CD14-positive monocyte (primary cell): ENCODE measurements around the gene TMEM209. TPM values are rescaled to one million over a fixed set of nuclear protein-coding genes. Genes with fewer than 3 reads are reported as not detected.

Experiments used
- DNase-seq, 3 donors: peaks; one replicate each; pipeline ENCODE4 v3.0.0-alpha.2; 2011 to 2022
- H2AFZ ChIP-seq: 2 replicates; pipeline ENCODE4 v1.6.0; 2012; ENCODE audit warnings: mild to moderate bottlenecking, low read depth, low read length, inconsistent platforms; ENCODE audit not compliant: insufficient read depth, poor library complexity, severe bottlenecking
- H3K27ac ChIP-seq, 2 donors: 1 replicate in 1 of 2; 2 replicates in 1 of 2; pipeline ENCODE4 v1.5.1; 2012 to 2013; ENCODE audit warnings: low read length in 2 of 2, control low read depth in 1 of 2, inconsistent platforms in 1 of 2, low read depth in 1 of 2, mild to moderate bottlenecking in 1 of 2
- H3K27me3 ChIP-seq, 2 donors: one replicate each; pipeline versions ENCODE4 v1.6.0 to v1.6.1; 2011 to 2013; ENCODE audit warnings: low read length in 2 of 2; ENCODE audit not compliant: control insufficient read depth in 2 of 2, insufficient read depth in 2 of 2
- H3K36me3 ChIP-seq, 2 donors: replicated peaks in 1 of 2; 1 replicate in 1 of 2; 2 replicates in 1 of 2; pipeline versions ENCODE4 v1.5.1 to v1.6.1; 2012 to 2013; ENCODE audit warnings: low read length in 2 of 2, control low read depth in 1 of 2, inconsistent platforms in 1 of 2, mild to moderate bottlenecking in 1 of 2; ENCODE audit not compliant: insufficient read depth in 2 of 2, control insufficient read depth in 1 of 2
- H3K4me1 ChIP-seq, 2 donors: 1 replicate in 1 of 2; 2 replicates in 1 of 2; pipeline versions ENCODE4 v1.5.1 to v1.6.1; 2012 to 2013; ENCODE audit warnings: low read length in 2 of 2, control low read depth in 1 of 2, inconsistent platforms in 1 of 2, mild to moderate bottlenecking in 1 of 2, moderate library complexity in 1 of 2; ENCODE audit not compliant: insufficient read depth in 2 of 2, control insufficient read depth in 1 of 2
- H3K4me2 ChIP-seq: replicated peaks from 2 replicates; pipeline ENCODE3; 2012; ENCODE audit warnings: low read length, moderate library complexity, mild to moderate bottlenecking; ENCODE audit not compliant: poor library complexity, severe bottlenecking; ENCODE audit errors: extremely low read depth
- H3K4me3 ChIP-seq, 3 experiments: fragments of 200-600 bp in 1 of 3; sonication (generic) in 1 of 3; replicated peaks in 1 of 3; 1 replicate in 2 of 3; 2 replicates in 1 of 3; pipeline ENCODE4 v1.5.1; 2011 to 2013; ENCODE audit warnings: low read length in 3 of 3, mild to moderate bottlenecking in 3 of 3, control low read depth in 2 of 3, low read depth in 2 of 3, inconsistent platforms in 1 of 3, moderate library complexity in 1 of 3
- H3K79me2 ChIP-seq: 2 replicates; pipeline ENCODE4 v1.6.0; 2012; ENCODE audit warnings: mild to moderate bottlenecking, control low read depth, inconsistent platforms, low read length, moderate library complexity; ENCODE audit not compliant: insufficient read depth
- H3K9ac ChIP-seq: 2 replicates; pipeline ENCODE4 v1.6.0; 2017; ENCODE audit warnings: low read length, mild to moderate bottlenecking; ENCODE audit not compliant: insufficient read depth, poor library complexity, severe bottlenecking
- H3K9me3 ChIP-seq, 2 donors: replicated peaks in 1 of 2; 1 replicate in 1 of 2; 2 replicates in 1 of 2; pipeline versions ENCODE4 v1.5.1 to v1.6.1; 2012 to 2013; ENCODE audit warnings: low read length in 2 of 2, control low read depth in 1 of 2; ENCODE audit not compliant: control insufficient read depth in 1 of 2, insufficient read depth in 1 of 2
- H4K20me1 ChIP-seq: 2 replicates; pipeline ENCODE4 v1.6.0; 2012; ENCODE audit warnings: mild to moderate bottlenecking, low read length, control low read depth, moderate library complexity; ENCODE audit not compliant: insufficient read depth
- H3K27ac Mint-ChIP-seq, 7 donors: one replicate each; pipeline ENCODE4 v1.8.0; 2020; ENCODE audit warnings: mild to moderate bottlenecking in 7 of 7, mixed read lengths in 7 of 7, moderate library complexity in 6 of 7, inconsistent platforms in 2 of 7
- H3K27me3 Mint-ChIP-seq, 3 donors: one replicate each; pipeline ENCODE4 v1.8.0; 2021 to 2022; ENCODE audit warnings: low read depth in 3 of 3, mild to moderate bottlenecking in 3 of 3, mixed read lengths in 3 of 3, moderate library complexity in 3 of 3, inconsistent platforms in 1 of 3
- H3K36me3 Mint-ChIP-seq, 2 donors: one replicate each; pipeline ENCODE4 v1.8.0; 2020; ENCODE audit warnings: mixed read lengths in 2 of 2, inconsistent platforms in 1 of 2, mild to moderate bottlenecking in 1 of 2
- H3K4me1 Mint-ChIP-seq: one replicate; pipeline ENCODE4 v1.8.0; 2020; ENCODE audit warnings: mild to moderate bottlenecking, mixed read lengths
- H3K4me3 Mint-ChIP-seq, 2 donors: one replicate each; pipeline ENCODE4 v1.8.0; 2020; ENCODE audit warnings: mild to moderate bottlenecking in 2 of 2, mixed read lengths in 2 of 2, moderate library complexity in 1 of 2
- H3K9me3 Mint-ChIP-seq, 7 donors: one replicate each; pipeline ENCODE4 v1.8.0; 2020 to 2022; ENCODE audit warnings: mixed read lengths in 7 of 7, mild to moderate bottlenecking in 6 of 7, moderate library complexity in 6 of 7, inconsistent platforms in 2 of 7
- WGBS: methylation state at CpG from one replicate; pipeline ENCODE4 v1.1.5; 2013; ENCODE audit warnings: missing lambda C conversion rate; ENCODE audit not compliant: insufficient coverage; 5-methylcytosine and 5-hydroxymethylcytosine counted together
- intact Hi-C, 2 donors: fragments of 100-400 bp; cut with micrococcal nuclease; formaldehyde crosslinking; loops; one replicate each; pipeline versions ENCODE4 v1.15.0 to v1.15.1; 2023
- polyA plus RNA-seq, 3 donors: library from polyadenylated mRNA; depleted of rRNA in 1 of 3; unstranded in 2 of 3; stranded (reverse) in 1 of 3; fragments of 300-500 nt in 2 of 3; fragments of >200 nt in 1 of 3; fragmentation: Illumina TruSeq in 2 of 3; gene quantifications; 1 replicate in 2 of 3; 2 replicates in 1 of 3; pipeline ENCODE4 v1.2.3, GENCODE V29; 2012 to 2021
- TF ChIP-seq, protein P1 (sequence below): fragments of 200-600 bp; IDR thresholded peaks from one replicate; pipeline ENCODE4 v1.8.0; 2022; ENCODE audit warnings: antibody characterized with exemption, mild to moderate bottlenecking

TMEM209 gene
- polyA plus RNA-seq, 3 donors = 7.7 to 16.7 (median 9.6) TPM

GRCh38 chr7:130234078-130234477 is 28.9 kb upstream of the TMEM209 start:
- no peaks in the 10 kb centered on the region for H3K36me3 ChIP-seq
- WGBS = 100% methylated on average over 2 of the region's 2 CpGs
- no peak overlapping the region for H3K27ac Mint-ChIP-seq

GRCh38 chr7:130232209-130232608 is 27.0 kb upstream of the TMEM209 start:
- Histone ChIP-seq H3K4me3 (no peak overlapping the region), H2AFZ (no peak overlapping the region), H3K79me2 (no peaks in the 10 kb centered on the region), H4K20me1 (no peaks in the 10 kb centered on the region), H3K9ac (no peak overlapping the region), H3K36me3 (no peaks in the 10 kb centered on the region), H3K4me1 (no peaks in the 10 kb centered on the region), H3K27ac (no peak overlapping the region), H3K4me2 (no peak overlapping the region), H3K9me3 (no peaks in the 10 kb centered on the region), H3K27me3 (no peaks in the 10 kb centered on the region)
- peaks cover 1 to 2% (median 2%) of the 10 kb centered on the region in 3 donors for H3K27me3 Mint-ChIP-seq
- H3K36me3 Mint-ChIP-seq = no peaks in the 10 kb centered on the region
- no peak overlapping the region for H3K27ac Mint-ChIP-seq
- TF ChIP-seq, protein P1, sequence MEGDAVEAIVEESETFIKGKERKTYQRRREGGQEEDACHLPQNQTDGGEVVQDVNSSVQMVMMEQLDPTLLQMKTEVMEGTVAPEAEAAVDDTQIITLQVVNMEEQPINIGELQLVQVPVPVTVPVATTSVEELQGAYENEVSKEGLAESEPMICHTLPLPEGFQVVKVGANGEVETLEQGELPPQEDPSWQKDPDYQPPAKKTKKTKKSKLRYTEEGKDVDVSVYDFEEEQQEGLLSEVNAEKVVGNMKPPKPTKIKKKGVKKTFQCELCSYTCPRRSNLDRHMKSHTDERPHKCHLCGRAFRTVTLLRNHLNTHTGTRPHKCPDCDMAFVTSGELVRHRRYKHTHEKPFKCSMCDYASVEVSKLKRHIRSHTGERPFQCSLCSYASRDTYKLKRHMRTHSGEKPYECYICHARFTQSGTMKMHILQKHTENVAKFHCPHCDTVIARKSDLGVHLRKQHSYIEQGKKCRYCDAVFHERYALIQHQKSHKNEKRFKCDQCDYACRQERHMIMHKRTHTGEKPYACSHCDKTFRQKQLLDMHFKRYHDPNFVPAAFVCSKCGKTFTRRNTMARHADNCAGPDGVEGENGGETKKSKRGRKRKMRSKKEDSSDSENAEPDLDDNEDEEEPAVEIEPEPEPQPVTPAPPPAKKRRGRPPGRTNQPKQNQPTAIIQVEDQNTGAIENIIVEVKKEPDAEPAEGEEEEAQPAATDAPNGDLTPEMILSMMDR = no peak
- WGBS = no CpG with 5 or more reads among the region's 2 CpGs
- intact Hi-C loops = no loop called here
- H3K4me3 Mint-ChIP-seq = no peak overlapping the region
- DNase-seq = no peak
- peaks cover 0 to 8% (median 0%) of the 10 kb centered on the region in 7 donors for H3K9me3 Mint-ChIP-seq
- no peaks in the 10 kb centered on the region for H3K4me1 Mint-ChIP-seq

More at GRCh38 chr7:130234078-130234477, 28.9 kb upstream of the TMEM209 start:
- Histone ChIP-seq H3K79me2 (no peaks in the 10 kb centered on the region), H3K27me3 (no peaks in the 10 kb centered on the region), H3K9ac (no peak overlapping the region), H2AFZ (no peak overlapping the region), H4K20me1 (no peaks in the 10 kb centered on the region), H3K4me3 (no peak overlapping the region), H3K4me2 (no peak overlapping the region), H3K27ac (no peak overlapping the region), H3K9me3 (no peaks in the 10 kb centered on the region), H3K4me1 (no peaks in the 10 kb centered on the region)
- H3K27me3 Mint-ChIP-seq = peaks cover 1 to 2% (median 2%) of the 10 kb centered on the region in 3 donors
- TF ChIP-seq, protein P1 = no peak
- H3K4me1 Mint-ChIP-seq = no peaks in the 10 kb centered on the region
- DNase-seq = no peak
- intact Hi-C loops = no loop called here
- H3K4me3 Mint-ChIP-seq = no peak overlapping the region
- no peaks in the 10 kb centered on the region for H3K36me3 Mint-ChIP-seq
- peaks cover 0 to 8% (median 0%) of the 10 kb centered on the region in 7 donors for H3K9me3 Mint-ChIP-seq
